H1 (cell line): Measurements from ENCODE around the gene SPATA22. TPM values are rescaled to one million over a fixed set of nuclear protein-coding genes. Genes with fewer than 3 reads are reported as not detected.

Experiments used
- CTCF ChIA-PET: fragments of 300-600 bp; sonication (Branson Sonifier 250); formaldehyde crosslinking; loops from one replicate; lab custom pipeline; 2021; ENCODE audit not compliant: partially characterized antibody; lab: Charles Lee
- POLR2A ChIA-PET: fragments of 300-600 bp; sonication (Branson Sonifier 250); formaldehyde crosslinking; loops from one replicate; lab custom pipeline; 2021; ENCODE audit warnings: inconsistent platforms; ENCODE audit not compliant: partially characterized antibody; lab: Charles Lee
- DNase-seq, 2 experiments: peaks; one replicate each; pipeline versions ENCODE4 v3.0.0 to v3.0.0-alpha.2; 2010 to 2022; ENCODE audit warnings: low spot score in 2 of 2, low read depth in 1 of 2, mixed read lengths in 1 of 2
- FAIRE-seq: peaks from 2 replicates; lab custom pipeline; 2011; peaks lifted over from hg19 to GRCh38; lab: Jason Lieb, UNC
- H2AFZ ChIP-seq: 2 replicates; pipeline ENCODE4 v1.8.1; 2012; ENCODE audit warnings: low read length, inconsistent platforms
- H2AK5ac ChIP-seq: 2 replicates; pipeline ENCODE4 v1.6.1; 2013; ENCODE audit warnings: low read depth, low read length
- H2BK120ac ChIP-seq: replicated peaks from 2 replicates; pipeline ENCODE3; 2013; ENCODE audit warnings: low read depth, low read length, inconsistent platforms
- H2BK12ac ChIP-seq: 2 replicates; pipeline ENCODE4 v1.6.1; 2013; ENCODE audit warnings: low read depth, low read length
- H2BK15ac ChIP-seq: 2 replicates; pipeline ENCODE4 v1.6.1; 2013; ENCODE audit warnings: low read length
- H2BK20ac ChIP-seq: 2 replicates; pipeline ENCODE4 v1.6.1; 2013; ENCODE audit warnings: low read length
- H2BK5ac ChIP-seq: 2 replicates; pipeline ENCODE4 v1.6.1; 2013; ENCODE audit warnings: low read depth, low read length
- H3K14ac ChIP-seq: 2 replicates; pipeline ENCODE4 v1.6.1; 2013; ENCODE audit warnings: inconsistent platforms; ENCODE audit not compliant: insufficient read length
- H3K18ac ChIP-seq: 2 replicates; pipeline ENCODE4 v1.6.1; 2013; ENCODE audit warnings: low read length; ENCODE audit errors: extremely low read depth
- H3K23ac ChIP-seq: 2 replicates; pipeline ENCODE4 v1.6.1; 2013; ENCODE audit warnings: inconsistent platforms; ENCODE audit not compliant: insufficient read length
- H3K23me2 ChIP-seq: 2 replicates; pipeline ENCODE4 v1.6.1; 2013; ENCODE audit warnings: low read depth, low read length
- H3K27ac ChIP-seq: 2 replicates; pipeline ENCODE4 v1.6.1; 2011; ENCODE audit warnings: low read depth, low read length, inconsistent platforms
- H3K27me3 ChIP-seq, 4 experiments: replicated peaks in 1 of 4; 1 replicate in 1 of 4; 2 replicates in 3 of 4; pipeline versions ENCODE4 v1.6.1 to v1.8.1; 2011 to 2013; ENCODE audit warnings: low read length in 3 of 4, mild to moderate bottlenecking in 3 of 4, inconsistent platforms in 2 of 4, mixed read lengths in 2 of 4, moderate library complexity in 1 of 4; ENCODE audit not compliant: control insufficient read depth in 3 of 4, insufficient read depth in 3 of 4; ENCODE audit errors: extremely low read depth in 1 of 4
- H3K36me3 ChIP-seq, 4 experiments: 2 replicates each; pipeline versions ENCODE4 v1.6.1 to v1.8.1; 2011 to 2013; ENCODE audit warnings: mild to moderate bottlenecking in 4 of 4, low read length in 3 of 4, moderate library complexity in 2 of 4, control low read depth in 1 of 4, inconsistent platforms in 1 of 4; ENCODE audit not compliant: insufficient read depth in 4 of 4, control insufficient read depth in 2 of 4
- H3K4ac ChIP-seq: replicated peaks from 2 replicates; pipeline ENCODE3; 2013; ENCODE audit warnings: low read length, low read depth, mixed read lengths, inconsistent platforms; ENCODE audit not compliant: insufficient read length
- H3K4me1 ChIP-seq, 4 experiments: replicated peaks in 1 of 4; 1 replicate in 1 of 4; 2 replicates in 3 of 4; pipeline versions ENCODE4 v1.6.1 to v1.8.1; 2011 to 2013; ENCODE audit warnings: low read length in 3 of 4, inconsistent platforms in 2 of 4, mixed read lengths in 1 of 4; ENCODE audit not compliant: insufficient read depth in 4 of 4, control insufficient read depth in 3 of 4
- H3K4me2 ChIP-seq, 2 experiments: 2 replicates each; pipeline versions ENCODE4 v1.6.1 to v1.8.1; 2011 to 2013; ENCODE audit warnings: low read depth in 2 of 2, low read length in 2 of 2, control low read depth in 1 of 2, inconsistent platforms in 1 of 2, mild to moderate bottlenecking in 1 of 2; ENCODE audit not compliant: insufficient read depth in 1 of 2
- H3K4me3 ChIP-seq, 4 experiments: fragments of 200-600, 300-600 bp in 1 of 4; sonication (generic), shearing (Covaris generic), sonication (Bioruptor Twin) in 1 of 4; 2 replicates each; pipeline versions ENCODE4 v1.5.1 to v1.8.1; 2011 to 2016; ENCODE audit warnings: low read length in 4 of 4, low read depth in 3 of 4, control low read depth in 2 of 4, inconsistent platforms in 2 of 4, mild to moderate bottlenecking in 2 of 4, mixed read lengths in 1 of 4, moderate library complexity in 1 of 4; ENCODE audit not compliant: insufficient read depth in 2 of 4; ENCODE audit errors: extremely low read depth in 1 of 4
- H3K56ac ChIP-seq: replicated peaks from 2 replicates; pipeline ENCODE3; 2013; ENCODE audit warnings: low read depth, mild to moderate bottlenecking, mixed read lengths, low read length, inconsistent platforms; ENCODE audit not compliant: insufficient read length
- H3K79me1 ChIP-seq: 2 replicates; pipeline ENCODE4 v1.6.1; 2013; ENCODE audit warnings: low read depth, low read length, control low read depth
- H3K79me2 ChIP-seq, 2 experiments: 2 replicates each; pipeline versions ENCODE4 v1.6.1 to v1.8.1; 2012 to 2013; ENCODE audit warnings: low read length in 2 of 2, mild to moderate bottlenecking in 2 of 2, inconsistent platforms in 1 of 2; ENCODE audit not compliant: insufficient read depth in 2 of 2, control insufficient read depth in 1 of 2
- H3K9ac ChIP-seq, 4 experiments: replicated peaks in 1 of 4; 1 replicate in 1 of 4; 2 replicates in 3 of 4; pipeline versions ENCODE4 v1.6.1 to v1.8.1; 2011 to 2013; ENCODE audit warnings: low read depth in 3 of 4, low read length in 3 of 4, control low read depth in 2 of 4, mild to moderate bottlenecking in 2 of 4, moderate library complexity in 2 of 4, inconsistent platforms in 1 of 4; ENCODE audit errors: extremely low read depth in 1 of 4
- H3K9me3 ChIP-seq, 2 experiments: 2 replicates each; pipeline versions ENCODE4 v1.6.1 to v1.8.1; 2012 to 2013; ENCODE audit warnings: mild to moderate bottlenecking in 2 of 2, moderate library complexity in 2 of 2, control low read depth in 1 of 2, inconsistent platforms in 1 of 2, low read depth in 1 of 2, low read length in 1 of 2, mixed read lengths in 1 of 2; ENCODE audit not compliant: insufficient read depth in 2 of 2
- H4K20me1 ChIP-seq, 2 experiments: replicated peaks in 1 of 2; 2 replicates each; pipeline versions ENCODE3 to v1.8.1; 2011 to 2013; ENCODE audit warnings: inconsistent platforms in 2 of 2, low read length in 2 of 2, mild to moderate bottlenecking in 1 of 2; ENCODE audit not compliant: insufficient read depth in 2 of 2, control insufficient read depth in 1 of 2
- H4K5ac ChIP-seq: 2 replicates; pipeline ENCODE4 v1.6.1; 2013; ENCODE audit warnings: low read length, low read depth, mixed read lengths, inconsistent platforms; ENCODE audit not compliant: insufficient read length
- H4K8ac ChIP-seq: 2 replicates; pipeline ENCODE4 v1.8.0; 2013; ENCODE audit warnings: mild to moderate bottlenecking, moderate library complexity, low read length, inconsistent platforms; ENCODE audit not compliant: insufficient read depth; ENCODE audit errors: extremely low read depth
- H4K91ac ChIP-seq: replicated peaks from 2 replicates; pipeline ENCODE3; 2013; ENCODE audit warnings: low read length, mixed read lengths, inconsistent platforms; ENCODE audit not compliant: insufficient read length
- NANOG ChIP-seq: IDR thresholded peaks from 2 replicates; pipeline ENCODE4 v1.6.1; 2011; ENCODE audit warnings: low read length, low read depth, mild to moderate bottlenecking, inconsistent platforms; ENCODE audit not compliant: insufficient read depth, poor library complexity, severe bottlenecking
- USF2 ChIP-seq: IDR thresholded peaks from 2 replicates; pipeline ENCODE4 v1.6.1; 2011; ENCODE audit warnings: low read length, improper control_type of control experiment
- WGBS, 2 experiments: shearing (Covaris generic) in 1 of 2; methylation state at CpG; one replicate each; pipeline versions ENCODE4 v1.1.6 to v1.1.7; 2013 to 2015; ENCODE audit warnings: low lambda C conversion rate in 2 of 2, mixed read lengths in 2 of 2, inconsistent platforms in 1 of 2, low coverage in 1 of 2, missing lambda C conversion rate in 1 of 2; ENCODE audit not compliant: insufficient replicate concordance in 2 of 2, insufficient coverage in 1 of 2, insufficient read length in 1 of 2; ENCODE audit errors: extremely low coverage in 1 of 2, missing lambda C conversion rate in 1 of 2; 5-methylcytosine and 5-hydroxymethylcytosine counted together
- polyA plus RNA-seq, 7 experiments: library from polyadenylated mRNA; depleted of rRNA in 3 of 7; stranded (reverse) in 5 of 7; unstranded in 2 of 7; fragments of >200 nt in 5 of 7; fragments of 200-250 nt in 2 of 7; gene quantifications; 1 replicate in 5 of 7; 2 replicates in 1 of 7; 4 replicates in 1 of 7; pipeline versions ENCODE4 v1.2.1 to v1.2.3, GENCODE V29; 2011 to 2013; ENCODE audit warnings: missing spikeins in 2 of 7, mixed read lengths in 2 of 7
- total RNA-seq: library from RNA; stranded (reverse); fragmentation: NEBNext Ultra II Directional; extraction: Animal tissue kit (Norgen Biotek cat#: 25700); gene quantifications from 2 replicates; pipeline ENCODE4 v1.2.1, GENCODE V29; 2021

The SPATA22 gene
- total and polyA plus RNA-seq, 2 of the 8 experiments (the other 6 are each of a cell fraction or from before 2014, with no cell fraction given), result 0.06 TPM; not detected in 1

DNA sequence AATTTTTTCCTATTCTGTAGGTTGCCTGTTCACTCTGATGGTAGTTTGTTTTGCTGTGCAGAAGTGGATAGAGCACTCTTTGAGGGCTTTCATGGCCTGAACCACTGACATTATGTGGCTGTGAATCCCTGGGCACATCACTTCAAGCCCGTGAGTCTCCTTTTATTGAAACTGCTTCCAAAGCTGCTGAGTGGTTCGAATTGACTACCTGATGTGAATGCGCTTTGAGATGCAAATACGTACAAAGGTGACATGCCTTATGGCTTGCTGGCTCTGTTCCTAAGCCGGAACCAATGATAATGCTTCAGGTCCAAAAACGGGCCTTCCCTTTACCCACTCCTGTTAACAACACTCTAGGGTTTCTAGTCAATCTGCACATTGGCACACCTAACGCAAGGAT lies 38.5 kb upstream of the SPATA22 start:
- no peak overlapping the region for H3K9ac ChIP-seq
- H4K5ac ChIP-seq, result no peak overlapping the region
- no peak overlapping the region for H2BK5ac ChIP-seq
- no peak for FAIRE-seq
- H3K56ac ChIP-seq, result no peak overlapping the region
- H4K20me1 ChIP-seq, result no peaks in the 10 kb centered on the region
- no peak overlapping the region for H3K27ac ChIP-seq
- H3K23ac ChIP-seq, result no peak overlapping the region
- H2BK12ac ChIP-seq, result no peak overlapping the region
- no peak overlapping the region for H2AK5ac ChIP-seq
- H2BK20ac ChIP-seq, result no peak overlapping the region
- H3K79me2 ChIP-seq, result no peaks in the 10 kb centered on the region
- DNase-seq, result no peak
- 50% methylated on average over 7 of the region's 7 CpGs; no CpG with 5 or more reads in 1 of the 2 experiments for WGBS, 2 experiments
- H3K14ac ChIP-seq, result no peak overlapping the region
- H3K4me2 ChIP-seq, result peak overlapping the region in 1 of 2 experiments; percentile 15; a peak in 1 of 4 replicates
- ChIA-PET POLR2A (interaction anchor here (1.3 kb wide), 1 partner anchor 24 kb away, joined by 3 read pairs; no protein-coding TSS in a partner anchor), CTCF (no interaction called here)
- H3K36me3 ChIP-seq, result no peaks in the 10 kb centered on the region
- no peaks in the 10 kb centered on the region; a peak in 2 of 7 replicates for H3K27me3 ChIP-seq
- H3K9me3 ChIP-seq, result no peaks in the 10 kb centered on the region
- no peak overlapping the region for H3K4ac ChIP-seq
- H3K4me1 ChIP-seq, result peaks cover 9 to 22% (median 14%) of the 10 kb centered on the region in 4 experiments
- H3K79me1 ChIP-seq, result no peaks in the 10 kb centered on the region
- H3K18ac ChIP-seq, result no peak overlapping the region
- H2BK15ac ChIP-seq, result no peak overlapping the region
- H3K4me3 ChIP-seq, result no peak overlapping the region
- no peak overlapping the region for H4K91ac ChIP-seq
- no peaks in the 10 kb centered on the region for H3K23me2 ChIP-seq
- no peak overlapping the region for H4K8ac ChIP-seq
- H2BK120ac ChIP-seq, result no peak overlapping the region
- TF ChIP-seq NANOG (peak; percentile 54), USF2 (no peak)
- no peak overlapping the region for H2AFZ ChIP-seq
